GM21825 (cell line): Measurements from ENCODE around the gene SEMA3E.
"Not testable (repeated sequence)": the region's sequence is repeated elsewhere in the genome, so short reads cannot be mapped to it uniquely, and the experiment has no call there.

ENCODE experiments used
- ATAC-seq: cut with Tn5 transposase; IDR thresholded peaks from one replicate; pipeline ENCODE4 v1.9.1; 2021; ENCODE audit warnings: mild to moderate bottlenecking, moderate library complexity; ENCODE audit not compliant: unreplicated experiment

Gene SEMA3E

DNA sequence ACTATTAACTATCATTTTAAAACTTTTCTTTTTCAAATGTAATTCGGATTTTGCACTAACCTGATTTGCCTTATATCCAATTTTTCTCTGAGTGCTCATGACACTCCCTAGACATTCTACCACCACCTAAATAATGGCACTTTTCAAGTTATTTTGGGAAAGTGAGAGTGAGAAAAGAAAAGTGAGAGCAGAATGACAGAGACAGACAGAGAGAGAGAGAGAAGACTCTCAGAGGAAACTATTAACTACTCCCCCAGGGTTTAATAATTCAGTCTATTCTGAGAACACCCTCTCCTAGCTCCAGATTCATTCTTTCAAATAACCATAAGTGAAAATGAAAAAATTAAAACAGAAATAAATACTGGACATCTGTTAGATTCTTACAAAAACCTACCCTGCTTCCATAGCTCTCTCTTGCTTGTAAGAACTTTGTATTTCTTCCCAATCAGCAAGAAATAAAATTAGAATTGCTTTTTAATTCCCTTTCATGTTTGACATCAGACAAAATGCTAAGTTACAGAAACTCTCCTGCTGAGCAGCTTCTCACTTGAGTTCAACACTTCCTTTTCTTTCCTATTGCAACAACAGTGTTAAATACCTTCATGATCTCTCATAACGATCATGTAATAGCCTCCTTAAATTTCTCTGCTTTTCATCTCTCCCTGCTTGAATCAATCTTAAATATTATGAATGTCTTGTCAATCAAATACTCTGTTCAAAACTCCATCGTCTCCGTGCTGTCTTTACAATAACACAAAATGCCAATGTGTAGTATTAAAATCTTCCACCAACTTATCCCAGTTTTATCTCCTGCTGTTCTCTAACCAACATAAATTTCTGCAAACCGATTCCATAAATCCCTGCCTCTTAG, 191.7 kb downstream of the SEMA3E start:
- peak; percentile 50 for ATAC-seq

DNA sequence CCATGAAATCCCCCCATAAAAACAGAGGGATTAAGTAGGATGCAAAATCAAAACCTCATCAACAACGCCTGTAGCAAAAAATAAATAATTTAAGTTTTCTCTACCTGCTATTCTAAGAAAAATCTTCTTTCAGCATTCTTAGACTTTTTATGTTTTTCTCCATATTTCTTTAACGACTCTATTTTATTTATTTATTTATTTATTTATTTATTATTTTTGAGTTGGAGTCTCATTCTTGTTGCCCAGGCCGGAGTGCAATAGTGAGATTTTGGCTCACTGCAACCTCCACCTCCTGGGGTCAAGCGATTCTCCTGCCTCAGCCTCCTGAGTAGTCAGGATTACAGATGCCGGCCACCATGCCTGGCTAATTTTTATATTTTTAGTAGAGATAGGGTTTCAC, 192.5 kb downstream of the SEMA3E start:
- no peak for ATAC-seq

DNA sequence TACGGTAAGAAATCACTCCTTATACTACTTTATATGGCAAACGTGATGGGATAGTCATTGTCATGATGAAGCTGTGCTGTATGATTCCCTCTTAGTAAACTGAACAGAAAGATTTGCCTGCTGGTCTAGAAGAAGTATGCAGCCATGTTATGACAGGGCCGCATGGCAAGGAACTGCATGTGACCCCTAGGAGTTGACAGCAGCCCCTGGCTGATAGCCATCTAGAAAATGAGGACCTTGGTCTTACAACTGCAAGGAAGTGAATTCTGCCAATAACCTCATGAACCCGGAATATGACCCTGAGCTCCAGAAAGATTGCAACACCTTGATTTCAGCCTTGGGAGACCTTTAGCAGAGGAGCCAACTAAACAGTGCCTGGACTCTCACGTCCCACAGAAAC, 193.3 kb downstream of the SEMA3E start:
- no peak for ATAC-seq

DNA sequence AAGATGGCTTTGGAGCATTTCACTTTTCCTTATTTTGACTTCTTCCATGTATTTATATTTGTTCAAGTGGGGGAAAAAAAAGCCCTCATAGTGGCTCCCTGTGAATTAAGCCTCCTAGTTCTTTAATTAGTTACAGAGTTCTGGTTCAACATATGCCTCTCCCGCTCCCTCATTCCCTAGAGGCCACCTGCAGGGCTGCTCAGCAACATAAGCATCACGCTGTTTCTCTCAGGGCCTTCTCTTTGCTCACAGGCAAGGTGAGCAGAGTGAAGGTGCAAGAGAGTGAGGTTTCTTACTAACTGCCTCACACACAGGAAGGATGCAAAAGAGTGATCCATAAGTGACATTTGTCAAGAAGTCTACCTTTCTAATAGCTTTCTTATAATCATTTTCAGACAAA, 196.7 kb downstream of the SEMA3E start:
- ATAC-seq: no peak

DNA sequence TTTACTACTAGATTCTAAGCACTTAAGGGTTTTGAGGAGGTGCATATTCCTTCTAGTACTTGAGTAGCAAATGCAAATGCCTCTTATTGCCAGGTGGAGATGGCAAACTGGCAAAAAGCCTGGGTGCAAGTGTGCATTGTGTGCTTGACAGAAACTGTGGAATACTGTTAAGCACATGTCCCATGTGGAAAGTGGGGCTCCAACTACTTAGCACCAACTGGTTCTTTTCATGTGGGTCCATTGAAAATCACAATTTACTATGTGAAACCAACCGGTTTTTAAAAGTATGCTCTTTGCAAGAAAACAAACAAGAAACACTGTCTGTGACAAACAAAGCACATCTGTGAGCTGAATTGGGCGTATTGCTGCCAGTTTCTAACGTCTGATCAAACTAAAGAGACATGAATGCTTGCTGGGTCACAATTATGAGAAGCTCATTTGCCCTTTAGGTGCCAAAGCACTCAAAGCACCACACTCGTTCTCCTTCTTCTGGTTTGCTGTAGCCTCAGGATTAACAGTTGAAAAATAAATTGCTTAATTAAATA, 197.4 kb downstream of the SEMA3E start:
- ATAC-seq: no peak

DNA sequence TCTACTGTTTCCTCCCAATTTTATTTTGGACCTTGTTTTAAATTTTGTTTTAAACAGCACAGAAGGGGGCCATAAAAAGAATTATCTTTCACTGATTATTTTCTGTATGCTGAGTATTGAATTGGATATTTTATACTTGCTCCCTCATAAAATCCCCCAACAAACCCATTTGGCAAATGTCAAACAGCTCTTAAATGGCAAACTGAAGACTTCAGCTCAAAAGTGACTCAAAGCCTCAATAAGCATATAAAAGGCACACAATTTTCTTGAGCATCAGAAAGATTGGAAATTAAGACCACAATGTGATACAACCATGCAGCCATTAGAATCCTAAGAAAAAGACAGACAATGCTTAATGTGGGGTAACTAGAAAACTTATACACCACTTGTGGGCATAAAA, 199.2 kb downstream of the SEMA3E start:
- no peak for ATAC-seq

DNA sequence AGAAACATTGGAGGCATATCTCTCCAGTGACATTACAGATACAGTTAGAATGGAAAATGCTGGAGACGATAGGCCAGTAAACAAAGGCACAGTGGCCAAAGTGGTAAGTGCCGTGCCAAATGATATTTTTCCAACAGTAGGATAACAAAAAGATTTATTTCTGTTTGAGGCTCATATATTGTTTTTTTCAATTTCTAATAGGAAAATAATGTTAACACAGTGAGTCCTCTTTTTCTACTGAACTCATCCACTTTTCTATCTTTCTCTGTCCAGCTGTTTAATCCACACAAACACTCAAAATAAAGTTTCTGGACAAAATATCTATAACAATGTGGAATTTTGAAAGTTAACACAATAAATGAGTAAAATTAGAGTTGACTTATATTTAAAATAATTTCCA, 201.3 kb downstream of the SEMA3E start:
- ATAC-seq: no peak

DNA sequence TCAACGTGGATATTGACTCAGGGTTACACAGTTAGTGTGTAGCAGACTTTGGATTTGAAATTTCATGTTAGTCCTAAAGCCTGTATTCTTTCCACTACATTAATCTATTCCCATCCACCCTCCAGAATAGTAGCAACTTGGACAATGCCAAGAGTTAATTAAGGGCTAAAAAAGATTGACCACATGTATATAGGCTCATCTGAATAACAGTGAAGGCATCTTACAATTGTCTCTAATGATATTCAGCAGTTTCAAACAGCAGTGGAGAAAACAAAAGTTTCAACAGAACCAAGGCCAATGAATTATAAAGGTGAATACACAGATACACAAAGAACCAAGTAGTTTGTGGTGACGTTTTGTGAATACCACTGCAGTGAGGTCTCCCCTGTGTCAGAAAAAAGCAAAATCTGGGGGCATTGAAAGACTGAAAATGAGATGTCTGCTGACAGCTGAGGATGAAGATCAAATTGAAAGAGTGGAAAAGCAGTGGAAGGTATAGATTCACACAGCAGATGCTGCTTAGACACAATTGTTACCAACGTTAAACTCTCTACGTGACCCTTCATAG, 202.8 kb downstream of the SEMA3E start:
- ATAC-seq: no peak

DNA sequence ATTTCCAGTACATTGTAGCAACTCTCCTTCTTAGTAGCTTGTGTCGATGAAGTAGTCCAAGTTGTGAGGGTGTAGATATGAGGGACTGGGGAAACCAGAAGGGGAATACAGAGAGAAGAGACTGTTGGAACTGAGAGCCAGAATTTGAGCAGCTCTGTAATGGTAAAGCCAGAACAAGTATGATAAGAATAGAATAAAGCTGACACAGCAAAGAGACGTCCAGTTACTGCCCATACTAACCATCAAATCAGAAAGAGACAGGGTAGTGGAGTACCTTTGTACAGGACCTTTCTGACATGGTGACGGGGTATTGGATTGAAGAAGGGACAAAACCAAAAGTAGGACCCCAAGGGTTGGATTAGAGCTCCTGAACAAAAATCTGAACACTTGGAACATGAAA, 206.0 kb downstream of the SEMA3E start:
- no peak for ATAC-seq

DNA sequence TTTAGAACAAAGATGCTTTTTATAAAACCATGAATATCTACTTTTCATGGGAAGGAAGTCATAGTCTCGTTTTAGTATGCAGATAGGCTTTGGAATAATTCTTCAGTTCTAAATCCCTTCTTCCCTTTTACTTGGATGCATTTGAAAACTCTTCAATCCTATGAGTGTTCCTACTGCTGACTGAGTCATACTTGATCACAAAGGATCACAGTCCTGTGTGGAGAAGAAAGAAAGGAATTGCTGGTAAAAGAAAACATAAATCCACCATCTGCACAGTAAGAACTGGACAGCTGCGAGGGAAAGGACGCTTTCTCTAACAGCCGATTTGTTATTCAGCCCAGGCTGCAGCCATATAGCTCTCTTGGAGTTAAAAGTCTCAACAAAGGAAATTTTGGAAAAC, 209.9 kb downstream of the SEMA3E start:
- no peak for ATAC-seq

DNA sequence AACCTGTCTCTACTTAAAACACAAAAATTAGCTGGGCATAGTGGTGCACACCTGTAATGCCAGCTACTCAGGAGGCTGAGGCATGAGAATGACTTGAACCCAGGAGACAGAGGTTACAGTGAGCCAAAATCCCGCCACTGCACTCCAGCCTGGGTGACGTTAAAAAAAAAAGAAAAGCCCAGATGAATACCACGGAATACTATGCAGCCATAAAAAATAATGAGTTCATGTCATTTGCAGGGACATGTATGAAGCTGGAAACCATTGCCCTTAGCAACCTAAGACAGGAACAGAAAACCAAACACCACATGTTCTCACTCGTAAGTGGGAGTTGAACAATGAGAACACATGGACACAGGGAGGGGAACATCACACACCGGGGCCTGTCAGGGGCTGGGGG, 218.7 kb downstream of the SEMA3E start:
- not testable (repeated sequence) for ATAC-seq

DNA sequence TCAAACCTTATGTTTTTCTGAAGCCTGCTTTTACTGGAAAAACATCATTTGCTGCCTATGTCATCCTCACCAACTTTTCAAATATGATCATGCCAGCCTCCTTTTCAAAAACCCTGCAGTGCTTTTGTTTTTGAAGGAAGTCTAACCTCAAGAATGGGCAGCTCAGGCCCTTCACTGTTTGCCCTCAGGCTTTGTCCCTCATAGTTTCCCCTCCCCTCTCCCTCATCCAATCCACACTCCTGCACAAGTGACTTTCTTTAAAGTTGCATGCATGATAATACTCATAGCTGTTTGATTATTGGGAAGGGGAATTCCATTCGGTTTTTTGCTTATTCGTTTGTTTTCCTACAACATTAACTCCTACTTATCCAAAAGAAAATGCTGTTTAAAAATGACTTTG, 219.4 kb downstream of the SEMA3E start:
- no peak for ATAC-seq

DNA sequence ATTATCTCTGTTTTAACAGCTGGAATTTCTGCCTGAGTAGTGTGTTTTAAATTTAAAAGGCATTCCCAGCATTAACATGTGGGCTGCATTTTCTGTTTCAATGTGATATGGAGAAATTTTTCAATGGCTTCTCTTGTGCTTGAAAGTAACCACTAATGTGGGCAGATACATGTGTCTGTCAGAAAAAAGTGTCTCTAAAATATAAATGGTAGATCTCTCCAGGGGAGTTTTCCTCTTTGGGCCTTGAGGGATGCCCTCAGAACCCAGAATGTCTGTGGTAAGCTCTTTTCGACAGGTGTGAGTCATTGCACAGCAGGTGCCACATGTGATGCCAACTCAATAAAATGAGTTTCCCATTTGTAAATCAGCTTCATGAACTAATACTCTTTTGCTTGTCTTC, 221.1 kb downstream of the SEMA3E start:
- ATAC-seq: no peak

DNA sequence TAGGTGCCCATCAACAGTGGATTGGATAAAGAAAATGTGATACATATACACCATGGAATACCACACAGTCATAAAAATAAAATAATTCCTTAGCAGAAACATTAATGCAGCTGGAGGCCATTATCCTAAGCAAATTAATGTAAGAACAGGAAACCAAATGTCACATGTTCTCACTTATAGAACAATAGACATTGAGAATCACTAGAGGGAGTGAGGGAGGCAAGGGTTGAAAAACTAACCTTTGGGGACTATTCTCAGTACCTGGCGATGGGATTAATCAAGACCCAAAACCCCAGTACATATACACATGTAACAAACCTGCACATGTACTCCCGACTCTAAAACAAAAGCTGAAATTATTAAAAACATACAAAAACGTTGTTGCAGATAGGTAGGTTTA, 222.6 kb downstream of the SEMA3E start:
- no peak for ATAC-seq

DNA sequence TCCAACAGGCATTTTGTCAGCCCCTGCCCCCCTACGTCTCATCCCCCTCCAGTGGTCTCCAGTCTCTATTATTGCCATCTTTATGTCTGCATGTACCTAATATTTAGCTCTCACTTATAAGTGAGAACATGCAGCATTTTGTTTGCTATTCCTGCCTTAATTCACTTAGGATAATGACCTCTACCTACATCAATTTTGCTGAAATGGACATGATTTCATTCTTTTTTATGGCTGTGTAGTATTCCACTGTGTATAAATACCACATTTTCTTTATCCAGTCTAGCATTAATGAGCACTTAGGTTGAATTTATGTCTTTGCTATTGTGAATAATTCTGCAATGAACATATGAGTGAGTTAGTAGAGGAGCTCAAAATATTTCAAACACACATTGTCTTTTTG, 229.9 kb downstream of the SEMA3E start:
- no peak for ATAC-seq

DNA sequence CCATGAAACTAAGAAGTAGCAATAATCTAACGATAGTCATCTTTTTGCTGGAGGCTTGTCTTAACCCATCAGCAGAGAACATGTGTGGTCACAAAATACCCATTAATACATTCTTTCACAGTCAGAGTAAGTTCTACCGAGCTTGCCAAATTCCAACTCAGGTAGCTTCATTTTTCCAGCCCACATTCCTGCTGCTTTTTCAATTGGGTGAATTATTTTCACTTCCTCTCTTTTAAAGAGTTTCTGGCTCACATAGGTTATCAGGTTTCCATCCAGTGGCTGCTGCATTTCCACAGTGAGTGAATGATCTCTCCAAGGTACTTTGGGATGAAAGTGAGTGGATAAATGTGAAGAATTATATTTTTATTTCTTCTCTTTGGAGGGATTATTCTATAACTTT, 233.1 kb downstream of the SEMA3E start:
- ATAC-seq: no peak

DNA sequence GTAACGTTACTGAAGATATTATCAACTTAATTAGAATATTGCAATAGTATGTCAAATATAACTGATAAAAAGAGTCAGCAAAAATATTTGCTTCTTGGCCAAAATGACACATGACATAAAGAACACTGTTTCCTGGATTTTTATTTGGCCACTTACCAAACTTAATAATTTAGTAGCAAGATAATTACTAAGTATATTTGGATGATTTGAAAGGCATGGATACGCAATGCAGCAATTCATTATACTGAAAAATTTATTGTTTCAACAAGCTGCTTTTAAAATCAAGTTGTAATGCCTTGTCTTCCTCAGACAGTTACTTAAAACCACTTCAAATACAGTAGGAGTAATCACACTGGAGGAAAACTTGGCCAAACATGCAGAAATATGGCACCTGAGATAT, 234.0 kb downstream of the SEMA3E start:
- no peak for ATAC-seq

DNA sequence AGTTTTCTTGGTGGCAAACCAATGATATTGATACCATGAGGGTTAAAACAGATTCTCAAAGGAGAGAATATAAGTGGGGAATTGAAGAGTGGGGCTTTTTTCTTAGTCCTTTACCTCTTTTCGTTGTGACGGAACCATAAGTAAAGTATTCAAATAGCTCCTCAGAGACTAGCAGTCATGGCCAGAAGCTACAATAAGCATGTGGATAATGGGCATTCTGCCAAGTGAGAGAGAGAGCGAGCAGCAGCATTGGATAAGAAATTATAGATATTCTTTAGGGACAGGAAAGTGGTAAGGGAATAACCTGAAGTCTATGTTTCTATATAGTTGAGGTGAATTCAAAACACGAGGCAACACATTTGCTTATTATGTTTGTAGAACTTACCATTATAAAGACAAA, 235.1 kb downstream of the SEMA3E start:
- ATAC-seq: no peak

DNA sequence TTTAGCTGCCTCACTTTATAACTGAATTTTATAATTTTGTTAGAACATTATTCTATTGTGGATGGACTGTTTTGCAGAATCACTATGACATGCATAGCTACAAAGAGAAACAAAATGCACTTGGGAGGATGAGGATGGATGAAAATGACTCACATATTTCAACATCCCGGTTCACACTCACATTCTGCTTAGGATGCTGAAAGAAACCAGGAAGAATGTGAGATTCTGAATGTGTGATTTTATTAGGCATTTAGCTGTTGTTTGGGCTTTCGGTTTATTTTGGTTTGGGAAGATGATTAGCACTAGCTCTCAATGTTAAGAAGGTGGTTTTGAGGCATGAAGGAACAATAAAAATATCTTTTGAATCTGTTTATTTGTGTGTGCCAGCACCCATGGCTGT, 235.5 kb downstream of the SEMA3E start:
- no peak for ATAC-seq

DNA sequence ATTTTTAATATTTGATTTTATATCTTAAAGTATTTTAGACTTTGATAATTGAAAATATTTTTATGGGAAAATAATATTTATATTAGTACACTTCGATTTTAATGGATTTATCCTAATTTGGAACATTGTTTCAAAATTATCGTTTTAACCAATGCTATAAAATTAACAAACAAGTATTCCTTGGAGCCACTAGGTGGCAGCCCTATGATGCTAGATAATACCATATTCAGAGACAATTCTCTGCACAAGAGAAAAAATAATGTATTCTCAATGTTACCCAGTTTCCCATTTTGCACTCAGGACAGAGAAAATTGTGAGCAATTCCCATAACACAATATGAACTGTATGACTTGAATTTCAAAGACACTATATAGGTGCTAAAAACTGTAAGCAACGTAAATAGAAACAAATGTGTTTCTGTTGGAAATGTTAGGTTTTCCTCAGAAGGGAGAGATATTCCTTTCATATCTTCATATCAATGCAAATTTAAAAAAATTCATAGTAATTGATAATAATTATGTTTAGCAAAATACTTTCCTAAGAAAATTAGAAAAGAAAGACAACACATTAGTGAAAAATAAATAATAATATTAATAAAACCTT, 237.8 kb downstream of the SEMA3E start:
- no peak for ATAC-seq

DNA sequence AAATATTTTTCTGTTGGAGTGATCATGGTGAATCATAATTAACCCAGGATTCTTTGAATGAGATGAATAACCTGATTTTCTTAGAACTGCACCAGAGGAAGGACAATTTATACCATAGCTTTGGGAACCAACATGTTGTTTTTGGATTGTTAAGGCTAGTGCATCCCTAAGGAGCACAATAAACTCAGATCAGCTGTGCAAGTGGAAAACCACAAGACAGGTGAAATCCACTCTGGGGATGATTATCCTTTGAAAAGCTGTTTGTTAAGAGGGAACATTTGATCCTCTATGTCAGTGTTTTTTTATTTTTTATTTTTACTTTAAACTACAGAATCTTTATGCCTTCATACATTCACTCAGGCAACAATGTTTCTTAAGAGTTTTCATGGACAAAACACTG, 254.2 kb downstream of the SEMA3E start:
- no peak for ATAC-seq

DNA sequence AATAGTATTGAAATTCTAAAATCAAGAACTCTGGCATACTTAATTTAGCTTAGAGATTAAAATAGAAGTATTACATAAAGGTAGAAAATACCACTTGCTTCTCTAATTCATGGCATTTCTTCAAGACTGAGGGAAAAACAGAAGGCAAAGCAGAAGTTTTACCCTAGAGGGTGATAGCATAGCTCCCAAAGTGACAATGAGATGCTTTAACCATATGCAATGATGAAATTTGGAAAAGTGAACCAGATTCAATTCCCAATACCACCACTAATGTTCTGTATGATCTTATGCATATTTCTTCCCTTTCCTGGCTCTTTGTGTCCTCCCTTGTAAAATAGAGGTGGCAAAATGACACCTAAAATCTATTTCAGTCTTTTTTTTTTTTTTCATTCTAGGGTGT, 260.5 kb downstream of the SEMA3E start:
- ATAC-seq: no peak
